Endothelial cell of umbilical vein (primary cell): ENCODE results near the gene PITPNB. TPM values are rescaled to one million over a fixed set of nuclear protein-coding genes. Genes with fewer than 3 reads are reported as not detected.

Source experiments
- BruUV-seq: library from RNA; stranded (reverse); fragments of 400-500 nt; replicated peaks from 2 replicates; lab custom pipeline; 2021; lab: Mats Ljungman, UMichigan
- CTCF ChIA-PET: fragments of 300-600, 350-600 bp; sonication (Branson Sonifier 250); formaldehyde crosslinking; loops from one replicate; lab custom pipeline; 2021; ENCODE audit warnings: antibody characterized with exemption, inconsistent platforms; lab: Charles Lee
- POLR2A ChIA-PET: fragments of 300-600, 350-600 bp; sonication (Branson Sonifier 250); formaldehyde crosslinking; loops from one replicate; lab custom pipeline; 2021; ENCODE audit warnings: antibody characterized with exemption, inconsistent platforms; lab: Charles Lee
- DNase-seq: peaks from one replicate; pipeline ENCODE4 v3.0.0-alpha.2; 2011; ENCODE audit warnings: low read depth, low spot score
- FAIRE-seq: peaks from 2 replicates; lab custom pipeline; 2011; peaks lifted over from hg19 to GRCh38; lab: Jason Lieb, UNC
- H2AFZ ChIP-seq: 2 replicates; pipeline ENCODE4 v1.6.0; 2012; ENCODE audit warnings: low read depth, low read length, control low read depth, inconsistent platforms
- H3K27ac ChIP-seq: 2 replicates; pipeline ENCODE4 v1.5.1; 2011; ENCODE audit warnings: low read depth, mild to moderate bottlenecking, control low read depth, low read length, moderate library complexity; ENCODE audit not compliant: insufficient read depth
- H3K27me3 ChIP-seq, 2 experiments: 2 replicates each; pipeline versions ENCODE4 v1.6.0 to v1.6.1; 2011; ENCODE audit warnings: low read length in 2 of 2, mixed read lengths in 1 of 2; ENCODE audit not compliant: control insufficient read depth in 2 of 2, insufficient read depth in 2 of 2
- H3K36me3 ChIP-seq, 2 experiments: 2 replicates in 1 of 2; 3 replicates in 1 of 2; pipeline ENCODE4 v1.5.1; 2011; ENCODE audit warnings: low read length in 2 of 2, mild to moderate bottlenecking in 1 of 2, moderate library complexity in 1 of 2; ENCODE audit not compliant: control insufficient read depth in 2 of 2, insufficient read depth in 2 of 2; ENCODE audit errors: extremely low read depth in 1 of 2
- H3K4me1 ChIP-seq: 3 replicates; pipeline ENCODE4 v1.5.1; 2011; ENCODE audit warnings: mild to moderate bottlenecking, low read length; ENCODE audit not compliant: control insufficient read depth, insufficient read depth; ENCODE audit errors: extremely low read depth
- H3K4me2 ChIP-seq: 2 replicates; pipeline ENCODE4 v1.6.1; 2011; ENCODE audit warnings: low read length, control low read depth, mixed read lengths; ENCODE audit not compliant: insufficient read depth
- H3K4me3 ChIP-seq, 3 experiments: fragments of 200-600 bp in 1 of 3; sonication (generic), shearing (Covaris generic) in 1 of 3; replicated peaks in 1 of 3; 2 replicates each; pipeline ENCODE4 v1.5.1; 2011 to 2016; ENCODE audit warnings: control low read depth in 3 of 3, low read length in 3 of 3, mild to moderate bottlenecking in 2 of 3, inconsistent platforms in 1 of 3, low read depth in 1 of 3, moderate library complexity in 1 of 3; ENCODE audit not compliant: insufficient read depth in 1 of 3
- H3K79me2 ChIP-seq: 2 replicates; pipeline ENCODE4 v1.6.0; 2012; ENCODE audit warnings: low read length, inconsistent platforms; ENCODE audit not compliant: control insufficient read depth, insufficient read depth
- H3K9ac ChIP-seq: replicated peaks from 2 replicates; pipeline ENCODE3; 2011; ENCODE audit warnings: low read length, control low read depth; ENCODE audit not compliant: insufficient read depth; ENCODE audit errors: extremely low read depth
- H3K9me1 ChIP-seq: replicated peaks from 3 replicates; pipeline ENCODE4 v1.6.0; 2011; ENCODE audit warnings: mild to moderate bottlenecking, low read length; ENCODE audit not compliant: control insufficient read depth, insufficient read depth; ENCODE audit errors: extremely low read depth
- H3K9me3 ChIP-seq: replicated peaks from 2 replicates; pipeline ENCODE4 v1.5.1; 2012; ENCODE audit warnings: low read length, inconsistent platforms; ENCODE audit not compliant: control insufficient read depth, insufficient read depth
- H4K20me1 ChIP-seq: replicated peaks from 2 replicates; pipeline ENCODE3; 2011; ENCODE audit warnings: mild to moderate bottlenecking, low read length; ENCODE audit not compliant: control insufficient read depth, insufficient read depth; ENCODE audit errors: extremely low read depth
- CTCF ChIP-seq, 2 donors: IDR thresholded peaks; 1 replicate in 1 of 2; 2 replicates in 1 of 2; pipeline ENCODE4 v1.5.1; 2011; ENCODE audit warnings: low read length in 2 of 2, mild to moderate bottlenecking in 2 of 2, moderate library complexity in 2 of 2, control low read depth in 1 of 2, inconsistent platforms in 1 of 2, low read depth in 1 of 2; ENCODE audit not compliant: insufficient read depth in 1 of 2; ENCODE audit errors: extremely low read depth in 1 of 2
- EZH2 ChIP-seq: IDR thresholded peaks from 2 replicates; pipeline ENCODE4 v1.6.1; 2012; ENCODE audit warnings: borderline replicate concordance, low read depth, mild to moderate bottlenecking, moderate library complexity, low read length, inconsistent platforms; ENCODE audit not compliant: severe bottlenecking
- FOS ChIP-seq: IDR thresholded peaks from 2 replicates; pipeline ENCODE4 v1.6.1; 2011; ENCODE audit warnings: mild to moderate bottlenecking, low read length, moderate library complexity, borderline replicate concordance; ENCODE audit not compliant: insufficient read depth
- GATA2 ChIP-seq: IDR thresholded peaks from 2 replicates; pipeline ENCODE4 v1.7.0; 2011; ENCODE audit warnings: low read depth, mild to moderate bottlenecking, moderate library complexity, mixed read lengths, low read length; ENCODE audit not compliant: insufficient read length, insufficient read depth
- JUN ChIP-seq: IDR thresholded peaks from 2 replicates; pipeline ENCODE4 v1.6.1; 2011; ENCODE audit warnings: borderline replicate concordance, low read depth; ENCODE audit not compliant: insufficient read length, insufficient read depth
- MAX ChIP-seq: IDR thresholded peaks from 2 replicates; pipeline ENCODE4 v1.6.1; 2011; ENCODE audit not compliant: insufficient read depth, insufficient read length
- MYC ChIP-seq: IDR thresholded peaks from one replicate; pipeline ENCODE4 v1.6.1; 2011; ENCODE audit warnings: mild to moderate bottlenecking, low read depth, low read length
- POLR2AphosphoS5 ChIP-seq: IDR thresholded peaks from 2 replicates; pipeline ENCODE4 v1.6.1; 2012; ENCODE audit warnings: low read depth, mild to moderate bottlenecking, control low read depth, low read length, moderate library complexity; ENCODE audit not compliant: insufficient read depth
- dilution Hi-C: fragments of 300-500 bp; cut with MboI; formaldehyde crosslinking; loops from one replicate; pipeline ENCODE4 v1.15.0; 2019; ENCODE audit warnings: low sequenced_read_pairs; ENCODE audit not compliant: extremely low pct_ligation_motif_present
- intact Hi-C: fragments of 100-400 bp; cut with micrococcal nuclease; formaldehyde crosslinking; loops from one replicate; pipeline ENCODE4 v1.10.0; 2022
- polyA plus RNA-seq, 4 experiments: library from polyadenylated mRNA; depleted of rRNA in 3 of 4; stranded (reverse) in 3 of 4; unstranded in 1 of 4; fragments of >200 nt; gene quantifications; 2 replicates each; pipeline versions ENCODE4 v1.2.1 to v1.2.3, GENCODE V29; 2011 to 2012; ENCODE audit warnings: missing spikeins in 1 of 4
- total RNA-seq: library from RNA; stranded (reverse); gene quantifications from 2 replicates; pipeline ENCODE4 v1.2.3, GENCODE V29; 2021

PITPNB gene
- total and polyA plus RNA-seq, 2 donors (not counting 3 experiments of a cell fraction or from before 2014, with no cell fraction given) = 29.7 to 108 TPM

GRCh38 chr22:27918341-27919221 is 475 bp downstream of the PITPNB start:
- POLR2A ChIA-PET = no interaction called here
- H3K4me2 ChIP-seq = peak overlapping the region; percentile 81
- H3K27me3 ChIP-seq = no peaks in the 10 kb centered on the region
- H3K9ac ChIP-seq = peak overlapping the region; percentile 76
- no peaks in the 10 kb centered on the region for H3K9me3 ChIP-seq
- no peaks in the 10 kb centered on the region for H3K9me1 ChIP-seq
- dilution Hi-C loops (no loop called here), intact Hi-C loops (loop anchor here (1.0 kb wide), 3 partner anchors 32 to 91 kb away; no protein-coding TSS in a partner anchor)
- peak overlapping the region; percentile 68 for H3K27ac ChIP-seq
- peak overlapping the region; percentile 63 to 100 (median 87) for H3K4me3 ChIP-seq
- FAIRE-seq (peak; percentile 33), DNase-seq (peak; percentile 63)
- H3K4me1 ChIP-seq = peaks cover 42% of the 10 kb centered on the region
- H3K36me3 ChIP-seq = peaks cover 2 to 3% of the 10 kb centered on the region in 2 experiments
- no TSS peak for BruUV-seq
- H2AFZ ChIP-seq = peak overlapping the region; percentile 26
- H3K79me2 ChIP-seq = peaks cover 83% of the 10 kb centered on the region
- CTCF ChIA-PET = interaction anchor here (0.7 to 1.9 kb wide), 7 partner anchors 15 to 91 kb away, joined by 3 to 15 read pairs (median 4); no protein-coding TSS in a partner anchor
- peaks cover 9% of the 10 kb centered on the region for H4K20me1 ChIP-seq
- TF ChIP-seq JUN (no peak), GATA2 (no peak), MYC (no peak), FOS (no peak), POLR2AphosphoS5 (no peak), CTCF (IDR thresholded peaks at IDR 0.05; ENCODE audit: extremely low read depth in 1 of 2, insufficient read depth in 1 of 2, low read depth in 1 of 2, low read length in 2 of 2) (no peak), EZH2 (no peak), MAX (peak; percentile 64)
